GM18498 (cell line): ENCODE results near the gene ITFG2.
"Not testable (repeated sequence)": the region's sequence is repeated elsewhere in the genome, so short reads cannot be mapped to it uniquely, and the experiment has no call there.

ENCODE experiments used
- ATAC-seq: cut with Tn5 transposase; IDR thresholded peaks from one replicate; pipeline ENCODE4 v1.9.1; 2021; ENCODE audit warnings: mild to moderate bottlenecking, moderate library complexity; ENCODE audit not compliant: unreplicated experiment

Gene ITFG2

DNA sequence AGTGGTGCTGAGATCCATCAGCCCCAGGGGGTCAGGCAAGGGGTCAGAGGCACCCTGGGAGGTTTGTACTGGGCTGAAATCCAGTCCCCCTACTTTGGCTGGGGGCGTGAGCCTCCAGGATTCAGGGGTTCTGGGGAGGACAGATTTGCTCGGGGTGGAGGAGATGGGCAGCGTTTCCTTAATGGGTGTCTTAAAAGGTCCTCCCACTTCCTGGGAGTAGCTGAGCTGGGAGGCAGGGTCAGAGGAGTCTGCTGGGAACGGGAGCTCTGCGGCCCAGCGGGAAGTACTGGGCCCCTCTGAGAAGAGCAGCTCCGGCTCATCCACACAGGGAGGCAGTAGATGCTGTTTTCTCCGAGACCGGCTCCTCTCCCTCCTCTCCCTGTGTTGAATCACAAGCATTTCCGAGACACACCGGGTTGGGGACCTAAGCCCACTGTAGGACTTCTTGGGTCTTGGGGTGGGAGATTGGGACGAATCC is 46.5 kb downstream of the ITFG2 start:
- no peak for ATAC-seq

DNA sequence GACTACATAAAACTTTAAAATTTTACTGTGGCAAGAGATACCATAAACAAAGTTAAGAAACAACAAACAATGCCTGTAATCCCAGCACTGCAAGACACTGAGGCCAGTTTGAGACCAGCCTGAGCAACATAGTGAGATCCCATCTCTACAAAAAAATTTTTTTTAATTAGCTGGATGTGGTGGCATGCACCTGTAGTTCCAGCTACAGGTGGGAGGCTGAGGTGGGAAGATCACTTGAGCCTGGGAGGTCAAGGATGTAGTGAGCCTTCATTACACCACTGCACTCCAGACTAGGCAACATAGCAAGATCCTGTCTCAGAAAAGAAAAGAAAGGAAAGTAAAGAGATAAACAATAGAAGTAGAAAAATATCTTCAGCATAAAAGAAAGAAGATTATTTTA is 47.7 kb downstream of the ITFG2 start:
- no peak for ATAC-seq

DNA sequence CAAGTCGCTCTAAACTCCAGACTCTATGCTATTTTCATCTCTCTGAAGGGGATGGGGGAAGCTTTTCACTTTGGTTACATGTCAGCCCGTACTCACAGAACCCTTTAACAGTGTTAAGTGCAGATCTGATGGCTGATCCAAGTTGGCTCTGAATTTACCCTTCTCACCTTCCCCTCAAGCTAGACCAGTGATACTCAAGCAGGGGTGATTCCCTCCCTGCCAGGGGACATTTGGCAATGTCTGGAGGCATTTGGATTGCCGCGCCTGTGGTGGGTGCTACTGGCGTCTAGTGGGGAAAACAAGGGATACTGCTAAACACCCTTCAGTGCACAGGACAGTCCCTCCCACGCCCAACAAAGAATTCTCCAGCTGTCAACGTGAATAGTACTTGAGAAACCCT is 50.4 kb downstream of the ITFG2 start:
- ATAC-seq = no peak

DNA sequence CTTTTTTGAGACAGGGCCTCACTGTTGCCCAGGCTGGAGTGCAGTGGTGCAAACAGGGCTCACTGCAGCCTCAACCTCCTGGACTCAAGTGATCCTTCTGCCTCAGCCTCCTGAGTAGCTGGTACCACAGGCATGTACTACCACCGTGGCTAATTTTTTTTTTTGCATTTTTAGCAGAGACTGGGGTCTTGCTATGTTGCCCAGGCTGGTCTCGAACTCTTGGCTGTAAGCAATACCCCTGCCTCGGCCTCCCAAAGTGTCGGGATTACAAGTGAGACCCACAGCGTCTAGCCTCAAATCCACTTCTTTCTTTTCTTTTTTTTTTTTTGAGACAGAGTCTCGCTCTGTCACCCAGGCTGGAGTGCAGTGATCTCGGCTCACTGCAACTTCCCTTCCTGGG is 50.9 kb downstream of the ITFG2 start:
- not testable (repeated sequence) for ATAC-seq

DNA sequence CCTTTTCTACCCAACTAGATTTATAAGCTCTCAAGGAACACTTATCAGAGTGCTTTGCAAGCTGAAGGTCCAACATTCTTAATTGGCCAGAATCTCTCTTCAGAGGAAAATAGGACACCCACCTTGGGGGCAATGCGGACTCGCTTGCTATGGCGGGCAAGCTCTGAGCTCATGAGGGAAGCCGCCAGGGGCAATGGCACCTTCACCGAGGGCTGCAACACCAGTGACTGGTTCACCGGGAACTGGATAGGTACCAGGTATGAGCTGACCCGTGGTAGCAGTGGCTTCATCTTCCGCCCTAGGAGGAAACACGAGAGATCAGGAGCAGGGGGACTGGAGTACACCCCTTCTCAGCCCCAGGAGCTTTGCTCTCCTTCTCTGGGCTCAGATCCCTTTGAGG is 51.7 kb downstream of the ITFG2 start:
- ATAC-seq = no peak

DNA sequence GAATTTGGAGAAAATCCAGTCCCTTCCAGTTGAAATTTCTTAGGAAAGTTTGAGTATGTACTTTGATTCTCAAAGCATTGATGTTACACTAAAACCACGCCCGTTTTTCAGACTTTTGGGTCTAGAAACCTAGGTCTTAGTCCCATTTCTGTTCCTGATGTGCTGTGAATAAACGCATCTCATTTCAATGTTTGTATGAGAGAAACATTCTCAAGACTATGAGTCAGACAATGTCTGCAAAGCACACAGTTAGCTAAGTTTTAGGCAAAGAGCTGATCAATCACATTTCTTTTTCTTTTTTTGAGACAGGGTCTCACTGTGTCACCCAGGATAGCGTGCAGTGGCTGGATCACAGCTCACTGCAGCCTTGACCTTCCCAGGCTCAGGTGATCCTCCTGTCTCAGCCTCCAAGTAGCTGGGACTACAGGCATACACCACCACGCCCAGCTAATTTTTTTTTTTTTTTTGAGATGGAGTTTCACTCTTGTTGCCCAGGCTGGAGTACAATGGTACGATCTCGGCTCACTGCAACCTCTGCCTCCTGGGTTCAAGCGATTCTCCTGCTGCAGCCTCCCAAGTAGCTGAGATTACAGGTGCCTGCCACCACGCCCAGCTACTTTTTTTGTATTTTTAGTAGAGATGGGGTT is 56.6 kb downstream of the ITFG2 start:
- ATAC-seq = not testable (repeated sequence)
